ENCODE results near the gene CAST.

DNA sequence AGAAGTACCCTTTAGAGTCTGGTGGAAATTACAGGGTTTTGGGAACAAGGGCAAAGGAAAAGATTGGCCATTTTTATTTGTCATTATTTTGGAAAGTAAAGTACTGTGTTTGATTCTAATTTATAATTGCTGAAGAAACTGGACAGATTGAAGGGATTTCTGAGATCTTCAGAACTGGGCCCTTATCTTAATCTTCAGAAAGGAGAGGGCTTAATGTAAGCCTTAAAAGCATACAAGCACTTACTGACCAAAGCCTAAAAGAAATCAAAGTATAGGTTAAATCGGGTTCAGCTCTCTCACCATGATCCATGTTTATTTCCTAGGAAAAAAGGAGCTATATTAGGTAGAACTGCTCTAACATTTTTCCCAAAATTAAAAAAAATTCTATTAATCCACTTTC lies 109.9 kb downstream of the CAST start:
- TF ChIP-seq POLR2A (IDR thresholded peaks at IDR 0.05; ENCODE audit: low read length) (no peak), GATA1 (IDR thresholded peaks at IDR 0.05; ENCODE audit: low read depth, low read length) (no peak)

Data from erythroblast (primary cell).